SK-N-MC (cell line): ENCODE data around the gene DCUN1D2.
A peak's percentile ranks its signal among the peaks of the same experiment; 100 is the strongest.

Source experiments
- DNase-seq: peaks from one replicate; pipeline ENCODE4 v3.0.0-alpha.2; 2011; ENCODE audit warnings: low read depth, low spot score
- H3K27ac ChIP-seq: fragments of 200-600 bp; sonication (generic); 2 replicates; pipeline ENCODE4 v1.5.1; 2016; ENCODE audit warnings: mixed run types
- H3K36me3 ChIP-seq: fragments of 200-600 bp; sonication (generic); 2 replicates; pipeline ENCODE4 v1.6.1; 2017; ENCODE audit warnings: antibody characterized with exemption, low read length, mixed read lengths; ENCODE audit not compliant: insufficient read depth
- H3K4me3 ChIP-seq: fragments of 200-600 bp; sonication (generic); 2 replicates; pipeline ENCODE4 v1.5.1; 2016
- H3K9ac ChIP-seq: fragments of 200-600 bp; sonication (generic); 2 replicates; pipeline ENCODE4 v1.8.0; 2017; ENCODE audit warnings: mixed run types, mixed read lengths; ENCODE audit not compliant: insufficient read length
- H3K9me3 ChIP-seq: fragments of 200-600 bp; sonication (generic); 2 replicates; pipeline ENCODE4 v1.6.1; 2017; ENCODE audit warnings: low read depth, mild to moderate bottlenecking, antibody characterized with exemption, low read length, moderate library complexity, mixed read lengths
- EZH2 ChIP-seq: fragments of 200-600 bp; sonication (generic); IDR thresholded peaks from one replicate; pipeline ENCODE4 v1.6.1; 2017; ENCODE audit warnings: antibody characterized with exemption
- FOXP2 ChIP-seq: optimal IDR thresholded peaks from 2 replicates; pipeline ENCODE3; 2011; ENCODE audit warnings: mild to moderate bottlenecking, moderate library complexity; ENCODE audit not compliant: insufficient read depth; ENCODE audit errors: extremely low read length, control extremely low read depth
- POLR2AphosphoS5 ChIP-seq: IDR thresholded peaks from 2 replicates; pipeline ENCODE4 v1.6.1; 2012; ENCODE audit warnings: mild to moderate bottlenecking, low read depth, low read length, borderline replicate concordance

The DCUN1D2 gene

GRCh38 chr13:113509989-113510388 is 19.5 kb upstream of the DCUN1D2 start:
- no peak for DNase-seq
- Histone ChIP-seq H3K9ac (no peak overlapping the region), H3K27ac (no peak overlapping the region), H3K36me3 (peaks cover 16% of the 10 kb centered on the region; the same call in 1 of the 2 replicates), H3K9me3 (no peaks in the 10 kb centered on the region), H3K4me3 (no peak overlapping the region)
- TF ChIP-seq FOXP2, result no peak
- no peak for TF ChIP-seq POLR2AphosphoS5
- TF ChIP-seq EZH2, result no peak

- H3K27ac ChIP-seq, result no peak overlapping the region
- peaks cover 22% of the 10 kb centered on the region; the same call in 1 of the 2 replicates for H3K36me3 ChIP-seq
- TF ChIP-seq POLR2AphosphoS5, result no peak
- TF ChIP-seq FOXP2, result no peak
- TF ChIP-seq EZH2, result no peak
- no peak overlapping the region for H3K4me3 ChIP-seq
- H3K9me3 ChIP-seq, result no peaks in the 10 kb centered on the region
- H3K9ac ChIP-seq, result no peak overlapping the region
- DNase-seq, result no peak
Measured at GRCh38 chr13:113508521-113509254, 18.2 kb upstream of the DCUN1D2 start.

GRCh38 chr13:113507505-113508345 is 17.2 kb upstream of the DCUN1D2 start:
- H3K27ac ChIP-seq, result 0 out of 2 replicates have a peak overlapping the region, but pooled peaks have one; percentile 42
- H3K9me3 ChIP-seq, result no peaks in the 10 kb centered on the region
- no peak overlapping the region for H3K4me3 ChIP-seq
- H3K9ac ChIP-seq, result peak overlapping the region; percentile 20
- TF ChIP-seq FOXP2, result no peak
- TF ChIP-seq POLR2AphosphoS5, result no peak
- no peak for TF ChIP-seq EZH2
- H3K36me3 ChIP-seq, result peaks cover 25% of the 10 kb centered on the region; the same call in 1 of the 2 replicates
- no peak for DNase-seq

- DNase-seq, result no peak
- TF ChIP-seq FOXP2, result no peak
- TF ChIP-seq EZH2, result no peak
- TF ChIP-seq POLR2AphosphoS5, result no peak
- no peaks in the 10 kb centered on the region for H3K9me3 ChIP-seq
- H3K36me3 ChIP-seq, result peaks cover 30% of the 10 kb centered on the region
- H3K27ac ChIP-seq, result 0 out of 2 replicates have a peak overlapping the region, but pooled peaks have one; percentile 42
- H3K9ac ChIP-seq, result peak overlapping the region; percentile 20
- H3K4me3 ChIP-seq, result no peak overlapping the region
Measured at GRCh38 chr13:113506871-113507388, 16.4 kb upstream of the DCUN1D2 start.

GRCh38 chr13:113506025-113506685 is 15.6 kb upstream of the DCUN1D2 start:
- Histone ChIP-seq H3K9me3 (no peaks in the 10 kb centered on the region), H3K9ac (no peak overlapping the region), H3K4me3 (no peak overlapping the region), H3K36me3 (peaks cover 37% of the 10 kb centered on the region), H3K27ac (no peak overlapping the region)
- no peak for DNase-seq
- TF ChIP-seq FOXP2 (no peak), EZH2 (no peak), POLR2AphosphoS5 (no peak)

GRCh38 chr13:113502686-113503085 is 12.2 kb upstream of the DCUN1D2 start:
- DNase-seq, result no peak
- H3K27ac ChIP-seq, result no peak overlapping the region
- H3K4me3 ChIP-seq, result no peak overlapping the region
- TF ChIP-seq EZH2 (no peak), POLR2AphosphoS5 (no peak), FOXP2 (no peak)
- H3K9ac ChIP-seq, result no peak overlapping the region
- H3K9me3 ChIP-seq, result no peaks in the 10 kb centered on the region
- H3K36me3 ChIP-seq, result peaks cover 60% of the 10 kb centered on the region

DNA sequence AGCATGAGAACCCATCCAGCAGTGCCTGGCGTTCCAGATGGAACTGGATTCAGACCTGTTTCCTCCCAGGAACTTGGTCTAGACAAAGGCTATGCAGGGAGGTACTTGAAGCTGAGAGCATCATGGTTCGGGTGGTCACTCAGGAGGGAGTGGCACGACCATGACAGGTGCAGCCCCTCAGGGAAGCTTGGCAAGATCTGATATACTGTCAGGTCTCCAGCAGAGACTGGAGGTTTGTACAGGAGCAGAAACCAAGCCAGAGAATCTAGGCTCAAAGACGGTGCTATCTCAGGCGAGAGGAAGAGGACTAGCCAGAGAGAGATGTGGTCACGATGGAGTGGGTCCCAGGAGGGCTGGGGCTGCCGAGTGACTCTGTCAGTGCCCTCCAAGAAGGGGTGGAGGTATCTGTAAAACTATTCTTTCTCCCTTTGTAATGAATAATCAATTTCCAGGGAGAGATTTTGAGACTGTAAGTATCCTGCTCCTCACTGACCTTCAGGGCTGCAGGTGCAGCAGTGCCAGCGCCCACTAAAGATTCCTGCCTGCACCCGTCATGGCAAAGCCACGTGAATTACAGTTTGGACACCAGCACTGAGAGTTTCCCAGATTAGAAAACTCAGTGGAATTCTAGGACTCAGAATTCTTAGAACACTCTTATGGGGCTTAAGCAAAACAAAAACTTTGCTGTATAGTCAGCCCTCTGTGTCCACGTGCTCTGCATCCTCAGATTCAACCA is 10.2 kb upstream of the DCUN1D2 start:
- TF ChIP-seq EZH2, result no peak
- TF ChIP-seq POLR2AphosphoS5, result no peak
- TF ChIP-seq FOXP2, result no peak
- DNase-seq, result no peak
- H3K9me3 ChIP-seq, result no peaks in the 10 kb centered on the region
- H3K9ac ChIP-seq, result no peak overlapping the region
- peaks cover 72% of the 10 kb centered on the region for H3K36me3 ChIP-seq
- no peak overlapping the region for H3K27ac ChIP-seq
- H3K4me3 ChIP-seq, result no peak overlapping the region
